HepG2 (cell line): ENCODE measurements around the gene OVCA2. TPM values are rescaled to one million over a fixed set of nuclear protein-coding genes. Genes with fewer than 3 reads are reported as not detected.

Experiments used
- GATA4 ChIP-seq: sonication (generic); IDR thresholded peaks from 2 replicates; pipeline ENCODE4 v1.6.1; 2016; ENCODE audit warnings: antibody characterized with exemption, low read depth, borderline replicate concordance
- HMG20A ChIP-seq: IDR thresholded peaks from 2 replicates; pipeline ENCODE4 v1.6.1; 2016; ENCODE audit warnings: borderline replicate concordance
- IRX3 ChIP-seq: sonication (generic); formaldehyde crosslinking; IDR thresholded peaks from 2 replicates; pipeline ENCODE4 v1.8.1; 2023; ENCODE audit warnings: mild to moderate bottlenecking, low read depth, missing genetic modification reagents, borderline replicate concordance
- MAFF ChIP-seq: IDR thresholded peaks from 2 replicates; pipeline ENCODE4 v1.6.1; 2011; ENCODE audit warnings: low read depth, low read length, improper control_type of control experiment
- MTF1 ChIP-seq: sonication (generic); formaldehyde crosslinking; IDR thresholded peaks from 2 replicates; pipeline ENCODE4 v1.5.0; 2020; ENCODE audit warnings: missing genetic modification reagents
- SATB2 ChIP-seq: sonication (generic); formaldehyde crosslinking; IDR thresholded peaks from 2 replicates; pipeline ENCODE4 v1.5.0; 2020; ENCODE audit warnings: missing genetic modification reagents
- SOX6 ChIP-seq, 2 experiments: fragments of 450-650 bp in 1 of 2; sonication (generic) in 1 of 2; formaldehyde crosslinking in 1 of 2; IDR thresholded peaks; 2 replicates each; pipeline versions ENCODE4 v1.4.0 to v1.6.1; 2017 to 2020; ENCODE audit warnings: antibody characterized with exemption in 1 of 2, mild to moderate bottlenecking in 1 of 2, missing genetic modification reagents in 1 of 2
- SP4 ChIP-seq: sonication (generic); formaldehyde crosslinking; IDR thresholded peaks from 2 replicates; pipeline ENCODE4 v1.8.1; 2023; ENCODE audit warnings: mild to moderate bottlenecking, missing genetic modification reagents
- TOE1 ChIP-seq: sonication (generic); formaldehyde crosslinking; IDR thresholded peaks from 2 replicates; pipeline ENCODE4 v1.4.0; 2020; ENCODE audit warnings: mild to moderate bottlenecking, missing genetic modification reagents
- ZNF746 ChIP-seq: sonication (generic); formaldehyde crosslinking; IDR thresholded peaks from 2 replicates; pipeline ENCODE4 v1.8.0; 2022; ENCODE audit warnings: mild to moderate bottlenecking, missing genetic modification reagents
- ZNF879 ChIP-seq: sonication (generic); formaldehyde crosslinking; IDR thresholded peaks from 2 replicates; pipeline ENCODE4 v1.8.1; 2023; ENCODE audit warnings: missing genetic modification reagents
- polyA plus RNA-seq, 8 experiments: library from polyadenylated mRNA; depleted of rRNA in 3 of 8; stranded (reverse) in 7 of 8; unstranded in 1 of 8; fragments of >200 nt; fragmentation: Illumina TruSeq in 4 of 8; extraction: Trizol in 4 of 8; gene quantifications; 2 replicates each; pipeline versions ENCODE4 v1.2.1 to v1.2.3, GENCODE V29; 2011 to 2016; ENCODE audit warnings: low read depth in 4 of 8, missing spikeins in 1 of 8, mixed read lengths in 1 of 8; ENCODE audit not compliant: insufficient read depth in 1 of 8
- total RNA-seq, 5 experiments: library from RNA; depleted of rRNA; stranded (reverse); fragments of >200 nt; fragmentation: Illumina TruSeq; extraction: Trizol; gene quantifications; 2 replicates each; pipeline ENCODE4 v1.2.3, GENCODE V29; 2016; ENCODE audit warnings: low read depth in 1 of 5
- TF ChIP-seq, protein P1 (sequence below): sonication (generic); formaldehyde crosslinking; IDR thresholded peaks from 2 replicates; pipeline ENCODE4; 2020; ENCODE audit warnings: missing genetic modification reagents, mild to moderate bottlenecking, borderline replicate concordance
- TF ChIP-seq, protein P2 (sequence below): sonication (generic); formaldehyde crosslinking; IDR thresholded peaks from 2 replicates; pipeline ENCODE4 v1.4.0; 2020; ENCODE audit warnings: missing genetic modification reagents
- TF ChIP-seq, protein P3 (sequence below): sonication (generic); formaldehyde crosslinking; IDR thresholded peaks from 2 replicates; pipeline ENCODE4 v1.8.1; 2022; ENCODE audit warnings: mild to moderate bottlenecking, missing genetic modification reagents
- TF ChIP-seq, protein P4 (sequence below): sonication (generic); formaldehyde crosslinking; IDR thresholded peaks from 2 replicates; pipeline ENCODE4 v1.4.0; 2020; ENCODE audit warnings: missing genetic modification reagents
- TF ChIP-seq, protein P5 (sequence below): sonication (generic); formaldehyde crosslinking; IDR thresholded peaks from 2 replicates; pipeline ENCODE4 v1.4.0; 2020; ENCODE audit warnings: mild to moderate bottlenecking, low read depth, missing genetic modification reagents

The OVCA2 gene
- total and polyA plus RNA-seq, 2 of the 13 experiments (the other 11 are each of a cell fraction or from before 2014, with no cell fraction given), result 23.7 to 28.2 TPM

DNA sequence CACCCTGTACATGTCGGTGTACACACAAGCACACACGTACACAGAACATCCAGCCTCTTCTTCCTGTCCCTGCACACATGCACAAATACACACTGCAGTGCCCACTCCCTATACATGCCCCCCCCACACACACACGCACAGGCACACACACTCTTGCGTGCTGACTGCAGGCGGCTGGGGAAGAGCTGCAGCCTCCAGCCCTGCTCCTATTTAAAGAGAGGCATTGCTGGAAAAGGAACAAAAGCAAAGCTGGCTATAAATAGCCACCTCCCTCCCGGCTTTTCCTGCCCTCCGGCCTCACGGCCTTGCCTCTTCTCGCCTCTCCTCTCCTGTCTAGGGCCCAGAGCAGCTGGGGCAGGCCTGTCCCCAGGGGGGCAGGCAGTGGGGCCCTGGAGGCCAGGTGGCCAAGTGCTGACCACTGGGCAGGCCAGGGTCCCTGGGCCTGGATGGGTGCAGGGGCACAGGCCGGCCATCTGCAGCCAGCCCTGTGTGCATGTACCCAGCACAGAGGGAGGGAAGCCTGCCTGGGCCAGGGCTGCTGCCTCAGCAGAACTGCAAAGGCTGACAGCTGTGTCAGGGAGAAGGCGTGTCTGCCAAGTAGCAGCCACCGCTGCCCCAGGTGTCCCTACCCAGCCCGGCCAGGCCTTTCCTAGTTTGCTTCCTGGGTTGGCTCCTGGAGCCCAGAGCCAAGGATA is 42.1 kb upstream of the OVCA2 start (continued):
- TF ChIP-seq, protein P1, sequence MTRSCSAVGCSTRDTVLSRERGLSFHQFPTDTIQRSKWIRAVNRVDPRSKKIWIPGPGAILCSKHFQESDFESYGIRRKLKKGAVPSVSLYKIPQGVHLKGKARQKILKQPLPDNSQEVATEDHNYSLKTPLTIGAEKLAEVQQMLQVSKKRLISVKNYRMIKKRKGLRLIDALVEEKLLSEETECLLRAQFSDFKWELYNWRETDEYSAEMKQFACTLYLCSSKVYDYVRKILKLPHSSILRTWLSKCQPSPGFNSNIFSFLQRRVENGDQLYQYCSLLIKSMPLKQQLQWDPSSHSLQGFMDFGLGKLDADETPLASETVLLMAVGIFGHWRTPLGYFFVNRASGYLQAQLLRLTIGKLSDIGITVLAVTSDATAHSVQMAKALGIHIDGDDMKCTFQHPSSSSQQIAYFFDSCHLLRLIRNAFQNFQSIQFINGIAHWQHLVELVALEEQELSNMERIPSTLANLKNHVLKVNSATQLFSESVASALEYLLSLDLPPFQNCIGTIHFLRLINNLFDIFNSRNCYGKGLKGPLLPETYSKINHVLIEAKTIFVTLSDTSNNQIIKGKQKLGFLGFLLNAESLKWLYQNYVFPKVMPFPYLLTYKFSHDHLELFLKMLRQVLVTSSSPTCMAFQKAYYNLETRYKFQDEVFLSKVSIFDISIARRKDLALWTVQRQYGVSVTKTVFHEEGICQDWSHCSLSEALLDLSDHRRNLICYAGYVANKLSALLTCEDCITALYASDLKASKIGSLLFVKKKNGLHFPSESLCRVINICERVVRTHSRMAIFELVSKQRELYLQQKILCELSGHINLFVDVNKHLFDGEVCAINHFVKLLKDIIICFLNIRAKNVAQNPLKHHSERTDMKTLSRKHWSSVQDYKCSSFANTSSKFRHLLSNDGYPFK (CRISPR knock-in tag), result peak; percentile 23; the same call in 1 of the 2 replicates
- TF ChIP-seq HMG20A (CRISPR knock-in tag) (no peak), ZNF746 (CRISPR knock-in tag) (no peak), SP4 (CRISPR knock-in tag) (no peak), MAFF (peak; percentile 76), SATB2 (CRISPR knock-in tag) (no peak), GATA4 (no peak), IRX3 (CRISPR knock-in tag) (no peak), TOE1 (no peak), MTF1 (CRISPR knock-in tag) (no peak), ZNF879 (no peak), SOX6 (IDR thresholded peaks at IDR 0.05) (no peak), SOX6 (CRISPR knock-in tag; IDR thresholded peaks at IDR 0.05) (peak; percentile 33; the same call in 1 of the 2 replicates)
- TF ChIP-seq, protein P2, sequence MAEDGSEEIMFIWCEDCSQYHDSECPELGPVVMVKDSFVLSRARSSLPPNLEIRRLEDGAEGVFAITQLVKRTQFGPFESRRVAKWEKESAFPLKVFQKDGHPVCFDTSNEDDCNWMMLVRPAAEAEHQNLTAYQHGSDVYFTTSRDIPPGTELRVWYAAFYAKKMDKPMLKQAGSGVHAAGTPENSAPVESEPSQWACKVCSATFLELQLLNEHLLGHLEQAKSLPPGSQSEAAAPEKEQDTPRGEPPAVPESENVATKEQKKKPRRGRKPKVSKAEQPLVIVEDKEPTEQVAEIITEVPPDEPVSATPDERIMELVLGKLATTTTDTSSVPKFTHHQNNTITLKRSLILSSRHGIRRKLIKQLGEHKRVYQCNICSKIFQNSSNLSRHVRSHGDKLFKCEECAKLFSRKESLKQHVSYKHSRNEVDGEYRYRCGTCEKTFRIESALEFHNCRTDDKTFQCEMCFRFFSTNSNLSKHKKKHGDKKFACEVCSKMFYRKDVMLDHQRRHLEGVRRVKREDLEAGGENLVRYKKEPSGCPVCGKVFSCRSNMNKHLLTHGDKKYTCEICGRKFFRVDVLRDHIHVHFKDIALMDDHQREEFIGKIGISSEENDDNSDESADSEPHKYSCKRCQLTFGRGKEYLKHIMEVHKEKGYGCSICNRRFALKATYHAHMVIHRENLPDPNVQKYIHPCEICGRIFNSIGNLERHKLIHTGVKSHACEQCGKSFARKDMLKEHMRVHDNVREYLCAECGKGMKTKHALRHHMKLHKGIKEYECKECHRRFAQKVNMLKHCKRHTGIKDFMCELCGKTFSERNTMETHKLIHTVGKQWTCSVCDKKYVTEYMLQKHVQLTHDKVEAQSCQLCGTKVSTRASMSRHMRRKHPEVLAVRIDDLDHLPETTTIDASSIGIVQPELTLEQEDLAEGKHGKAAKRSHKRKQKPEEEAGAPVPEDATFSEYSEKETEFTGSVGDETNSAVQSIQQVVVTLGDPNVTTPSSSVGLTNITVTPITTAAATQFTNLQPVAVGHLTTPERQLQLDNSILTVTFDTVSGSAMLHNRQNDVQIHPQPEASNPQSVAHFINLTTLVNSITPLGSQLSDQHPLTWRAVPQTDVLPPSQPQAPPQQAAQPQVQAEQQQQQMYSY (CRISPR knock-in tag), result no peak
- TF ChIP-seq, protein P3, sequence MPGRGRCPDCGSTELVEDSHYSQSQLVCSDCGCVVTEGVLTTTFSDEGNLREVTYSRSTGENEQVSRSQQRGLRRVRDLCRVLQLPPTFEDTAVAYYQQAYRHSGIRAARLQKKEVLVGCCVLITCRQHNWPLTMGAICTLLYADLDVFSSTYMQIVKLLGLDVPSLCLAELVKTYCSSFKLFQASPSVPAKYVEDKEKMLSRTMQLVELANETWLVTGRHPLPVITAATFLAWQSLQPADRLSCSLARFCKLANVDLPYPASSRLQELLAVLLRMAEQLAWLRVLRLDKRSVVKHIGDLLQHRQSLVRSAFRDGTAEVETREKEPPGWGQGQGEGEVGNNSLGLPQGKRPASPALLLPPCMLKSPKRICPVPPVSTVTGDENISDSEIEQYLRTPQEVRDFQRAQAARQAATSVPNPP, result no peak
- TF ChIP-seq, protein P4, sequence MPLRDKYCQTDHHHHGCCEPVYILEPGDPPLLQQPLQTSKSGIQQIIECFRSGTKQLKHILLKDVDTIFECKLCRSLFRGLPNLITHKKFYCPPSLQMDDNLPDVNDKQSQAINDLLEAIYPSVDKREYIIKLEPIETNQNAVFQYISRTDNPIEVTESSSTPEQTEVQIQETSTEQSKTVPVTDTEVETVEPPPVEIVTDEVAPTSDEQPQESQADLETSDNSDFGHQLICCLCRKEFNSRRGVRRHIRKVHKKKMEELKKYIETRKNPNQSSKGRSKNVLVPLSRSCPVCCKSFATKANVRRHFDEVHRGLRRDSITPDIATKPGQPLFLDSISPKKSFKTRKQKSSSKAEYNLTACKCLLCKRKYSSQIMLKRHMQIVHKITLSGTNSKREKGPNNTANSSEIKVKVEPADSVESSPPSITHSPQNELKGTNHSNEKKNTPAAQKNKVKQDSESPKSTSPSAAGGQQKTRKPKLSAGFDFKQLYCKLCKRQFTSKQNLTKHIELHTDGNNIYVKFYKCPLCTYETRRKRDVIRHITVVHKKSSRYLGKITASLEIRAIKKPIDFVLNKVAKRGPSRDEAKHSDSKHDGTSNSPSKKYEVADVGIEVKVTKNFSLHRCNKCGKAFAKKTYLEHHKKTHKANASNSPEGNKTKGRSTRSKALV (CRISPR knock-in tag), result no peak
- TF ChIP-seq, protein P5, sequence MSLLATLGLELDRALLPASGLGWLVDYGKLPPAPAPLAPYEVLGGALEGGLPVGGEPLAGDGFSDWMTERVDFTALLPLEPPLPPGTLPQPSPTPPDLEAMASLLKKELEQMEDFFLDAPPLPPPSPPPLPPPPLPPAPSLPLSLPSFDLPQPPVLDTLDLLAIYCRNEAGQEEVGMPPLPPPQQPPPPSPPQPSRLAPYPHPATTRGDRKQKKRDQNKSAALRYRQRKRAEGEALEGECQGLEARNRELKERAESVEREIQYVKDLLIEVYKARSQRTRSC (CRISPR knock-in tag), result no peak
